HG03159 (cell line): Measurements from ENCODE around the gene ERRFI1.

ENCODE experiments used
- ATAC-seq: cut with Tn5 transposase; IDR thresholded peaks from one replicate; pipeline ENCODE4 v1.9.1; 2021; ENCODE audit warnings: mild to moderate bottlenecking, moderate library complexity; ENCODE audit not compliant: unreplicated experiment

Gene ERRFI1

GRCh38 chr1:8020032-8020431, 6.1 kb downstream of the ERRFI1 start:
- ATAC-seq: no peak

- ATAC-seq: no peak
These were observed 6.9 kb downstream of the ERRFI1 start for GRCh38 chr1:8019229-8019620.

GRCh38 chr1:8018492-8019228, 7.4 kb downstream of the ERRFI1 start:
- no peak for ATAC-seq

GRCh38 chr1:8017495-8018197, 8.5 kb downstream of the ERRFI1 start:
- ATAC-seq: no peak

- no peak for ATAC-seq
These were observed 9.2 kb downstream of the ERRFI1 start for GRCh38 chr1:8016895-8017241.

GRCh38 chr1:8016210-8016894, 9.8 kb downstream of the ERRFI1 start:
- ATAC-seq: no peak

- no peak for ATAC-seq
These were observed 10.3 kb downstream of the ERRFI1 start for GRCh38 chr1:8015809-8016165.

GRCh38 chr1:8015036-8015808, 10.9 kb downstream of the ERRFI1 start:
- ATAC-seq: no peak

- ATAC-seq: no peak
These were observed 11.6 kb downstream of the ERRFI1 start for GRCh38 chr1:8014381-8014988.

GRCh38 chr1:8013800-8014199, 12.3 kb downstream of the ERRFI1 start:
- no peak for ATAC-seq

- ATAC-seq: no peak
These were observed 12.7 kb downstream of the ERRFI1 start for GRCh38 chr1:8013399-8013798.

- no peak for ATAC-seq
These were observed 13.2 kb downstream of the ERRFI1 start for GRCh38 chr1:8012955-8013354.

GRCh38 chr1:8011923-8012858, 13.9 kb downstream of the ERRFI1 start:
- no peak for ATAC-seq

GRCh38 chr1:8011016-8011415, 15.1 kb downstream of the ERRFI1 start:
- ATAC-seq: no peak

- ATAC-seq: no peak
These were observed 15.9 kb downstream of the ERRFI1 start for GRCh38 chr1:8010080-8010664.

- no peak for ATAC-seq
These were observed 16.8 kb downstream of the ERRFI1 start for GRCh38 chr1:8009043-8010002.

- no peak for ATAC-seq
These were observed 19.8 kb downstream of the ERRFI1 start for GRCh38 chr1:8006037-8006963.
